WI38 (cell line): Measurements from ENCODE around the gene ZNF175.

Experiments used
- H3K4me3 ChIP-seq: 2 replicates; pipeline ENCODE4 v1.5.1; 2011; ENCODE audit warnings: low read depth, mild to moderate bottlenecking, control low read depth, low read length
- TF ChIP-seq, protein P1 (sequence below): IDR thresholded peaks from 2 replicates; pipeline ENCODE4 v1.5.1; 2012; ENCODE audit warnings: low read depth, mild to moderate bottlenecking, control low read depth, low read length

The ZNF175 gene

DNA sequence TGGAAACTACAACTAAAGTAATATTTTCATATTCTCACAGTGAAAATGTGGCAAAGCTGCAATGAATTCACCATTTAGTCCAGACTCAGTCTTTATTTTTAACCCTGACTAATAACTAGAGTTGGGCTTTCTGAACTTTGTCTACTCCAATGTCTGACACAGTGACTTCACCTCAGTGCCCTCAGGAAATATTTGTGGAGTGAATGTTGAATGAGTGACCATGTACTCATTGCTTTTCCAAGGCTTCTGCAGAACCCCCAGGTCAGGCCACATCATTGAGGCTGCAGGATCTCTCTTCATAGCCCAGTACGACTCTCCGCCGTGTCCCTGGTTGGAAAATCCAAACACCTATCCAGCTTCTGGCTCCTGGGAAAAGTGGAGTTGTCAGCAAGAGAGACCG lies 1.8 kb downstream of the ZNF175 start:
- H3K4me3 ChIP-seq: peak overlapping the region; percentile 87
- TF ChIP-seq, protein P1, sequence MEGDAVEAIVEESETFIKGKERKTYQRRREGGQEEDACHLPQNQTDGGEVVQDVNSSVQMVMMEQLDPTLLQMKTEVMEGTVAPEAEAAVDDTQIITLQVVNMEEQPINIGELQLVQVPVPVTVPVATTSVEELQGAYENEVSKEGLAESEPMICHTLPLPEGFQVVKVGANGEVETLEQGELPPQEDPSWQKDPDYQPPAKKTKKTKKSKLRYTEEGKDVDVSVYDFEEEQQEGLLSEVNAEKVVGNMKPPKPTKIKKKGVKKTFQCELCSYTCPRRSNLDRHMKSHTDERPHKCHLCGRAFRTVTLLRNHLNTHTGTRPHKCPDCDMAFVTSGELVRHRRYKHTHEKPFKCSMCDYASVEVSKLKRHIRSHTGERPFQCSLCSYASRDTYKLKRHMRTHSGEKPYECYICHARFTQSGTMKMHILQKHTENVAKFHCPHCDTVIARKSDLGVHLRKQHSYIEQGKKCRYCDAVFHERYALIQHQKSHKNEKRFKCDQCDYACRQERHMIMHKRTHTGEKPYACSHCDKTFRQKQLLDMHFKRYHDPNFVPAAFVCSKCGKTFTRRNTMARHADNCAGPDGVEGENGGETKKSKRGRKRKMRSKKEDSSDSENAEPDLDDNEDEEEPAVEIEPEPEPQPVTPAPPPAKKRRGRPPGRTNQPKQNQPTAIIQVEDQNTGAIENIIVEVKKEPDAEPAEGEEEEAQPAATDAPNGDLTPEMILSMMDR: no peak

DNA sequence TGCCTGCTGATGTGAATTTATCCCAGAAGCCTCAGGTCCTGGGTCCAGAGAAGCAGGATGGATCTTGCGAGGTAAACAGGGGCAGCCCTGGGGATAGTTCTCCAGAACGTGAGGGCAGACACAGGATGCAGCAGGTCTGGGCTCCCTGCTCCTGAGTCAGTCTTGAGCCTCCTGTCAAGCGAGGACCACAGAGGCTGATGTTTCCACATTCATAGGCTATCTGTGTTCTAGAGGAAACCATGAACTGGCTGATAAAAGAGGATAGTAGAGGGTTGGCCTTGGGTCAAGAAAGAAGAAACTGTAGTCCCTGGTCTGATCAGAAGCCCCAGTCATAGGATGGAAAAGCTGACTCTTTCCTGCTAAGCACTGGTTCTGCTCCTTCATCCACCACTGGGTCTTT lies 2.2 kb downstream of the ZNF175 start:
- peak overlapping the region; percentile 87 for H3K4me3 ChIP-seq
- TF ChIP-seq, protein P1: no peak

DNA sequence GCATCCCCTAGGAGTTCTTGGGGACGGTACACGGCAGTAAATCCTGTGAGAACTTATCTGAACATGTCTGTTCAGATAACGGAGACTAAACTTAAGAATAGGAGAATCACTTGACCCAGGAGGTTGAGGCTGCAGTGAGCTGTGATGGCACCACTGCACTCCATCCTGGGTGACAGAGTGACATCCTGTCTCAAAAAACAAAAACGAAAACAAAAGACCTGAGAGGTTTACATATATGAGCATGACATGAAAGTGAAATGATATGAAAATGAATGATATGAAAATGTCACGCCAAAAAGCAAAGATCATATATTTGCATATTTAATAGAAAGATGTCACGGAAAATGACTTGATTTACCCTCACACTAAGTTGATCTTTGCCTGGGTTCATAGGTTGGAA lies 5.8 kb downstream of the ZNF175 start:
- TF ChIP-seq, protein P1: no peak
- H3K4me3 ChIP-seq: no peak overlapping the region

DNA sequence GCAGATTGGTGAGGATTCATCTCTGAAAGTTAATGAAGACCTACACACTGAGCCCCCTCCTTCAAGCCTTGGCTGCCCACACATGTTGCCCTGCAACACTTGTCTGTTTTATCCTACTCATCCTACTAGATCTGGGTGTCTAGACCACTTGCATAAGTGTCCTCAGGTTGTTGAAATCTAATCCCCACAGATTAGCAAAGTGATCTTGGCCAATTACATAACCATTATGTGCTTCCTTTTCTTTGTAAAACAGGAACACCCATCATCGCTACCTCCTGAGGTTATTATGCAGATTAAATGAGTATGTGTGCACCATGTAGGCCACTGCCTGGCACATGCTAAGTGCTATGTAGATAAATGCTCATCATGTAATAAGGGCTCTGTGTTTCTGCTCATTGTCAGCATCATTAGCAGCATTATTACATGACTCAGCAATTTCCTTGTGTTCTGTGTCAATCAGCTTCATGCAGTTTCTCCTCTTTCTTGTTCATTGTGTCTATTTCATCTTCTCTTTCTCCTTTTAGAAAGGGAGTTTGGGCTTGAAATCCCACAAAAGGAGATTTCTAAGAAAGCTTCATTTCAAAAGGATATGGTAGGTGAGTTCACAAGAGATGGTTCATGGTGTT lies 15.1 kb downstream of the ZNF175 start:
- no peak overlapping the region for H3K4me3 ChIP-seq
- TF ChIP-seq, protein P1: no peak

DNA sequence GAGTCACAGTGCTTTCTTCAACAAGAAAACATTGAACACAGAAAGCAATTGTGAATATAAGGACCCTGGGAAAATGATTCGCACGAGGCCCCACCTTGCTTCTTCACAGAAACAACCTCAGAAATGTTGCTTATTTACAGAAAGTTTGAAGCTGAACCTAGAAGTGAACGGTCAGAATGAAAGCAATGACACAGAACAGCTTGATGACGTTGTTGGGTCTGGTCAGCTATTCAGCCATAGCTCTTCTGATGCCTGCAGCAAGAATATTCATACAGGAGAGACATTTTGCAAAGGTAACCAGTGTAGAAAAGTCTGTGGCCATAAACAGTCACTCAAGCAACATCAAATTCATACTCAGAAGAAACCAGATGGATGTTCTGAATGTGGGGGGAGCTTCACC lies 15.7 kb downstream of the ZNF175 start:
- TF ChIP-seq, protein P1: no peak
- H3K4me3 ChIP-seq: no peak overlapping the region

DNA sequence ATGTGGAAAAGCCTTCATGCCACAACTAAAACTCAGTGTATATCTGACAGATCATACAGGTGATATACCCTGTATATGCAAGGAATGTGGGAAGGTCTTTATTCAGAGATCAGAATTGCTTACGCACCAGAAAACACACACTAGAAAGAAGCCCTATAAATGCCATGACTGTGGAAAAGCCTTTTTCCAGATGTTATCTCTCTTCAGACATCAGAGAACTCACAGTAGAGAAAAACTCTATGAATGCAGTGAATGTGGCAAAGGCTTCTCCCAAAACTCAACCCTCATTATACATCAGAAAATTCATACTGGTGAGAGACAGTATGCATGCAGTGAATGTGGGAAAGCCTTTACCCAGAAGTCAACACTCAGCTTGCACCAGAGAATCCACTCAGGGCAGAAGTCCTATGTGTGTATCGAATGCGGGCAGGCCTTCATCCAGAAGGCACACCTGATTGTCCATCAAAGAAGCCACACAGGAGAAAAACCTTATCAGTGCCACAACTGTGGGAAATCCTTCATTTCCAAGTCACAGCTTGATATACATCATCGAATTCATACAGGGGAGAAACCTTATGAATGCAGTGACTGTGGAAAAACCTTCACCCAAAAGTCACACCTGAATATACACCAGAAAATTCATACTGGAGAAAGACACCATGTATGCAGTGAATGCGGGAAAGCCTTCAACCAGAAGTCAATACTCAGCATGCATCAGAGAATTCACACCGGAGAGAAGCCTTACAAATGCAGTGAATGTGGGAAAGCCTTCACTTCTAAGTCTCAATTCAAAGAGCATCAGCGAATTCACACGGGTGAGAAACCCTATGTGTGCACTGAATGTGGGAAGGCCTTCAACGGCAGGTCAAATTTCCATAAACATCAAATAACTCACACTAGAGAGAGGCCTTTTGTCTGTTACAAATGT lies 16.4 kb downstream of the ZNF175 start:
- TF ChIP-seq, protein P1: no peak

DNA sequence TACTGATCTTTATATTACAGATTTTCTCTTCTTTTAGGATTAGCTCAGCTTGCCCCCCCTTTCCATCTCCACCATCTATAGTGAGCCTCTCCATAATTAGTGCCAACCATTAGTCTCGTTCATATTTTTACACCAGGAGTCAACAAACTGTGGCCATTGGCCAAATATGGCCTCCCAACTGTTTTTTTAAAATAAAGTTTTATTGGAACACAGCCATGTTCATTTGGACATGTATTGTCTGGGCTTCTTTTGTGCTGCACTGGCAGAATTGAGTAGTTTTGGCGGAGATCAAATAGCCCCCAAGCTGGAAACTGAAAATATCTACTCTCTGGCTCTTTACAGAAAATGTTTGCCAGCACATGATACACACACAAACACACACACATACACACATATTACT lies 18.4 kb downstream of the ZNF175 start:
- no peak overlapping the region for H3K4me3 ChIP-seq
- TF ChIP-seq, protein P1: no peak

More for the DNA sequence above, 16.4 kb downstream of the ZNF175 start:
- no peak overlapping the region for H3K4me3 ChIP-seq
